ENCODE results near the gene PHLPP2.

- no peak for TF ChIP-seq CTCF (IDR thresholded peaks at IDR 0.05)
- no peak for TF ChIP-seq POLR2A (IDR thresholded peaks at IDR 0.05)
Observed at GRCh38 chr16:71635632-71636031, 88.9 kb downstream of the PHLPP2 start.
